Bone marrow (tissue), 2 donors: ENCODE results near the gene MLF2.
"Not testable (repeated sequence)": the region's sequence is repeated elsewhere in the genome, so short reads cannot be mapped to it uniquely, and the experiment has no call there.

Experiments used
- DNase-seq, 2 donors: peaks; one replicate each; lab custom pipeline; 2025; lab: John Stamatoyannopoulos, UW

Gene MLF2

GRCh38 chr12:6765634-6766581, 13.0 kb upstream of the MLF2 start, which contains the start of gene PTMS:
TSS of gene PTMS (plus strand) at chr12:6766363. CDS start at chr12:6766706, 343 bp downstream.
- peak in 1 of 2 donors; percentile 18 for DNase-seq

DNA sequence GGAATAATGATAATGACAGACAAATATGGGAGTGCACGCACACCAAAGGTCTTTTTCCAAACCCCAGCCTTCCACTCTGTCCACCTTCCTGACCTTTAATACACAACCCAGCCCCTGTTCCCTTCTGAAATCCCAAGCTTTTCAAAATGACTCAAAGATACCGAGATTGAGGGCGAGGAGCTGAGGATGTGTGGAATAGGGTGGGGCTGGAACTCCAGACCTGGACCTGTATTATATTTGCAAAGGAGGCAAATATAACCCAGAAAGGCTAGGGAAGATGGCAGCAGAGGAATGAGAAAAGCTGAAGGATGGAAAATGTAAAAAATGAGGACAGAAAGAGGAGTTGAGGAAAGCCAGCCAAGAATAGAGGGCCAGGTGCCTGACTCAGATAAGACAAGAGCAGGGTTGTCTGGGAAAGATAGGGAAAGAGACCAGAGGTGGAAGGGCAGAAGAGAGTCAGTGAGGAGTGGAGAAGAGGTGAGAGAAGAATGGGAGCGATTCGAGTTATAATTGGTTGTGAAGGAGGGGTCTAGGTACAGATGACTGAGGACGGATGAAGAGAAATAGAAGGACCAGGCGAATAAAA, 12.2 kb upstream of the MLF2 start:
- no peak for DNase-seq

DNA sequence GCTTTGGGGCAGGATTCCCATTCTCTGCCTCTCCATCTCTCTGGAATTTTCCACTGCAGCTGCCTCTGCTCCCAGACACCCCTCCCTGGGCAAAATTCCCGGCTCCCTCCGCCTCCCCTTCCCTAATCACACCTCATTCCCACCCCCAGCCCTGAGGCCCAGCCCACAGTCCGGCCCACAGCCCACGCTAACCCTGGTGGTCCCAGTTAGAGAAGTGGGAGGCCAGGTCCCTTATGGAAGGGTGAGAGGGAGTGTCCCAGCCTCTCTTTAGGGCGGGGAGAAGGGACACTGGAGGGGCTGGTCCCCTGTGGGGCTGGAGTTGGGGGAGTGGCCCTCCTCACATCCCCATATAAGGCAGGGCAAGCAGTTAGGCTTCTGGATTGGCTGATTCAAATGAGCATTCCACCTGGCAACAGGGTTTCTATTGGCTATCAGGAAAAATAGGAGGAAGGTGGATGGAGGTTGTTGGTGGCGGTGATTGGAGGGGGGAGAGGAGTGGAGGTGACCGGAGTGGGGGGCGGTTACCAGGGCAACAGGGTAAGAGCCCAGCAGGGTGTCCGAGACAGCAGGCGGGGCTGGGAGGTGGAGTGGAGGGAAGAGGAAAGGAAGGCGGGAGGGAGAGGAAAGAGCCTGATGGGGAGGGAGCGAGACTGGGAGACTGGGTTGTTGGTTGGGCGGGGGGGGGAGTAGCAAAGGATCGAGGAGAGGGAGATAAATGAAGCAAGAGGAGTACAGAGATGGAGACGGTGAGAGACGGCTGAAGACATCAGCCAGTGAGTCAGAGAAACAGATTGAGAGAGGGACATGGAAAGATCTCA, 11.3 kb upstream of the MLF2 start:
- peak in 1 of 2 donors; percentile 78 for DNase-seq

GRCh38 chr12:6763380-6763779, 10.4 kb upstream of the MLF2 start:
- no peak for DNase-seq

DNA sequence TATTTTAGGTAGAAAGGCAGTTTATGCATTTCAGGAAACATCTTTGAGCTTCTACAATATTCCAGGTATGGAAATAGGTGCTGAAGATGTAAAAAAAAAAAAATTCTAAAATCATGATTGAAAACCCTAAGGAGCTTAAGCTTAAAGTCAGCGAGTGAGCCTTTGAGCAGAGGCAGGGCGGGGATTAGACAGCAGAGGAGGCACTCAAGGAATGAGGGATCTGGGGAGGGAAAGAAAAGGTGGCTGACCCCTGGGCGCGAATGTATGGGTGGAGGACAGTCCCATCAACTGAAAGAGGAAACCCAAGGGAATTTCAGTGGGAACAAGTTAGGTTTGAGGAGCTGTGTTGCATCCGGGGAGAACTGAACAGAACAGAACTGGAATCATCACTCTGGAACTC, 6.8 kb upstream of the MLF2 start:
- DNase-seq, result no peak

DNA sequence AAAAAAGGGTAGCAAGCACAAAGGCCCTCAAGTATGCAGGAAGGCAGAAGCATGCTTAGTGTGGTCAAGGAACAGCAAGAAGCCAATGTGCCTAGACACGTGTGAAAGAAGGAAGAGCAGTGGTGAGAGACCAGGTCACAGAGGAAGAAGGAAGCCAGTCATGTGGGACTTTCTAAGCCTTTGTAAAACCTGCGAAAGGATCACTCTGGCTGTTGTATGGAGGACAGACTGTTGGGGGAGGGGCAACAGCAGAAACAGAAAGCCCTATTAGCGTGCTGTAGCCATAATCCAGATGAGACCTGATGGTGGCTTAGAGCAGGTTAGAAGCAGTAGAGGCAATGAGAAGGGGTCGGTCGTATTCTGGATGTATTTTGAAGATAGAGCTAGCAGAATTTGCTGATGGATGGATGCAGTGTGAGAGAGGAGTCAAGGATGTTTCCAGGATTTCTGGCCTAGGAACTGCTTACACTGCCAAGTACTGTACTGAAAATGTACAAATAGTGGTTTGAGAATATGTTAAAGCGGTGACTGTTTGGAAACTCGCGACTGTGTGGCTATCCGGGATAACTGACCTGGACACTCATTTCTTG, 5.7 kb upstream of the MLF2 start:
- DNase-seq, result no peak

DNA sequence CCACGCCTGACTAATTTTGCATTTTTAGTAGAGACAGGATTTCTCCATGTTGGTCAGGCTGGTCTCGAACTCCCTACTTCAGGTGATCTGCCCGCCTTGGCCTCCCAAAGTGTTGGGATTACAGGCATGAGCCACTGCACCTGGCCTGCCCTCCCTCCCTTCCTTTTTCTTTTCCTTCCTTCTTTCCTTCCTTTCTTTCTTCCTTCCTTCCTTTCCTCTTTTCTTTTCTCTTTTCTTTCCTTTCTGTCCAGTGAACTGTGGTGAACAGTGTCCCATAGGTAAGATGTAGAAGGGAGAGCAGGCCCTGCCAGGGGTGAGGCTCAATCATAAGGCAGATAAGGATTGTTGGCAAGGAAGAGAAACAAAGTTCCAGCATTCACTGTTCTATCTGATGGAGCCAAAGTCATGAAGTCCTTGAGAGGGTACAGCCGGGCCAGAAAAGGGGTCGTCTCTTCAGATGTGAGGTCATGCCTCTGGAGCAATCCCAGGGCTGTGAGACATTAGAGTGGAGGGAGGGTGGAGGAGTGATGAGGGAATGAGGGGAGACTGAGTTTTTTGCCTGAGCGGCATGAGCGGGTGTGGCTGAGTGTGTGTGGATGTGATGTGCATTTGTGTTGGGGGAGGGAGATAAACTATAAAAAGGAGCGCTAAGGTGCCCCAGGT, 4.2 kb upstream of the MLF2 start:
- no peak for DNase-seq

GRCh38 chr12:6754411-6754810, 1.5 kb upstream of the MLF2 start:
- DNase-seq, result peak in 1 of 2 donors; percentile 1

DNA sequence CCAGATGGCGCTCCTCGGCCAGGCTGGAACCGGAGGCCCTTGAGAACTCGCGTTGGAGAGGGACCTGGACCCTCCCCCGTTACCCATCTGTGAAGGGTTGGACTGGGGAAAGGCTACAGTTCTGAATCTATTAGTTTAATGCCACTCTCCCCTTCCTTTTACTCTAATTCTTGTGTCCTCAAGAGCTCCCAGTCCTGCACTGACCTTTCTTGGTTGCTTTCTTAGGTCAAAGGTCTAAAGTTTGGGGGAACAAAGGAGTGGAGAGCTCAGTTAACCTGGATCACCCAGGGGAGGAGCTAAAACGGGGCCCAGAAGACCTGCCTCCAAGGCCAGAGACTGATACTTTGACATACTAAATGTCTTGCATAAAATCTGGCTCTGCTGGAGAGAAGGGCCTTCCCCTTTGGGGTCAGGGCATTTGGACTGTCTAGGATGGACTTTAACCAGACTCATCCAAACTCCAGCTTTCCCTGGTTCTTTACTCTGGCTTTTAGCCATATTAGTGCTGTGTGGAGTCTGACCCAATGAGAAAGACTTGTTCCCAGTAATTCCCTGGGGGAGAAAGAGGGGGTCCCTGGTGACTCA, 923 bp upstream of the MLF2 start:
- no peak for DNase-seq

DNA sequence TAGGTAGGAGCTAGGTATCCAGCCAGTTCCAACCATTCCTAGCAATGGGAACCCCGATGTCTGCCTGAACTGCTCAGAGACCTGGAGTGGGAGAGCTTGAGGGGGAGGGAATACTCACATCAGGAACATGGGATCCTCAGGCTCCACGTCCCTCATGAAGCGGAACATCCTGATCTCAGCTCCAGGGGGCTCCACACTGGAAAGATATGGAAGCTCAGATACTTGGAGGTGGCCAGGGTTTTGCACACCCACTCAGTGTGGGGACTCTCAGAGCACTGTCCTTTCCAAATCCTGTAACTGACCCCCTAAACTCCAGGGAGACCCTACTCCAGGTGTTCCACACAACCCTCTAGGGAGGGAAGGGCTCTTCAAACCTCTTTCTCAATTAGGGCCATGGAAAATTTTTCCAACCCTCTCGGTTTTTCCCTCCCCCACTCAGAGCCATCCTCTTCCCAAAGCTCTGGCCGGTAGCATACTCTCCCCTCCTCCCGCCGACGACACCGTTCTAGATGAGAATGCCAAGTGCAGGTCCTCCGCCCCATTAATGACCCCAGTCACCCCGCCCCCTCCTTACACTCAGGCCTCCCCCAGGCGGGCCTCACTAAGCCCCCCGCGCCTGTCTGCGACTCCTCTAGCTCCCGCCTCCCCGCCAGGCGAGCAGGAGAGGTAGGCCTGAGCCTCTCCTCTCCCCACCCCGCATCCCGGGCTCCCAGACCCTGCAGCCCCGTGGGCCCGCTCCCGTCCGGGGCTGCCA, 597 bp downstream of the MLF2 start:
- DNase-seq, result no peak

- no peak for DNase-seq
Observed at GRCh38 chr12:6751767-6752166, 1.2 kb downstream of the MLF2 start.

DNA sequence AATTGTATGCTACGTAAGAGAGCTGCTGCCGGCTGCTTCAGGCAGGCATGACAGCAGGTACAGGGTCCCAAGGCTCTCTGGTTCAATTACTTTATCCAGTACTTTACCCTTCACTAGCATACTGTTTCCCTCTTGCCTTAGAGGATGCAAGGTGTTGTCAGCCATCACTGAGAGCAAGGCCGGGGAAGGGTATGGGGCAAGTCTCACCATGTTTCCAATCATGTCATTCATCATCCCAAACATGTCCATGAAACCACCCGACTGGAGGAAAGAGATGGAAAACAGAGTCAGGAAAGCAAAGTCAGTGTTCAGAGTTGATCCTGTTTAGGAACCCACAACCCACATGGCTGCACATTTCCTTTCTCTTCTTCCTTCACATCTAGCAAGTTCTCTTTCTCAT, 2.4 kb downstream of the MLF2 start:
- no peak for DNase-seq

DNA sequence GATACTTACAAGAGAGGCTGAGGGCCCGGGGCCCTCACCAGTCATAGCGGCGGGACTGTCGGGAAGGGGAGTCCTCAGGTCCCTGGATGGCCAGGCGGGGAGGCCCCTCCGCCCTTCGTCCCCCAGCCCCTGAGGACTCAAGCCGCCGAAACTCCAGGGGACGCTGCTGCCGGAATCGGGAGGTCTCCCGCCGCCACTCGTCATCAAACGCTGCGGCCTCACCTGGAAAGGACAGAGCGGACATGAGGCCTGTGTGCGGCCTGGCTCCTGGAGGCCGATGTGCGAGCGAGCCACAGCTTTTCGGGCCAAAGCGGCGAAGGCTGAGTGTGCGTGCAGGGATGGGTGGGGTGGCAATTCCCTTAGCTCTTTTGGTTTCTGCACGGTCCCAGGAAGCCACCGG, 4.2 kb downstream of the MLF2 start:
- no peak for DNase-seq

- no peak for DNase-seq
Observed at GRCh38 chr12:6747216-6747615, 5.7 kb downstream of the MLF2 start.

DNA sequence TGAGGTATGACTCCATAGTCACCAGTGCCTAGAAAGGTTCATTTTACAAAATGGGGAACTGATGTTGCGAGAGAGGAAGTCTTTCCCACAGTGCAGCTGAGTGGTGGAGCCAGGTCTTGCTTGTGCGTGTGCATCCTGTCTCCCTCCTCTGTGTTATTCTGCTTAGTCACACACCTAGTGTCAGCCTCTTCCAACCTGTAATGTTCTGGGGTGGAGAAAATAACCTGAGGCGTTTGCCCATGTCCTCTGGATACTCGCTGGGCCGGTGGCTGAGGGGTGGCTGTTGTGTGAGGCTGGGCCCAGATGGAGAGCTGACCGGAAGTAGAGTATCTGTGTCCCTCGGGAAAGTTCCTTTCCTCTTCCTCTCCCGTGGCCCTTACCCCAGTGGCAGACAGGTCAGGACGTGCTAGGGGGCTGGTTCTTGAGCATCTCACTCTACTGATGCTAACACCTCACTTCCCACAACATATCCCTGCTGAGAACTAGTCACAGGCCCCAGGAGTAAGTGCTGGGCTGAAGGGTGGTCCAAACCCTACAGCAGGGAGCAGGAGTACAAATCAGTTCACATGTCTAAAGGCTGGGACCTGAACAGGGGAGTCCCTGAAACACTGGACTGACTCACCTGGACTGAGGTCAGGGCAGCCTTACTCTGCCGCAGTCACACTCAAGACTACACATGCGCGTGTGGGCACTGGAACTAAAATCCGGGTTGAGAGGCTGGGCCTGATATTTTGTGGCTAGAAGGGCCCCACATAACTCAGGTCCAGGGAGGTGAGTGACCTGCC, 7.0 kb downstream of the MLF2 start:
- DNase-seq, result peak; percentile 32 to 92

- not testable (repeated sequence) for DNase-seq
Observed at GRCh38 chr12:6743300-6743699, 9.6 kb downstream of the MLF2 start.

DNA sequence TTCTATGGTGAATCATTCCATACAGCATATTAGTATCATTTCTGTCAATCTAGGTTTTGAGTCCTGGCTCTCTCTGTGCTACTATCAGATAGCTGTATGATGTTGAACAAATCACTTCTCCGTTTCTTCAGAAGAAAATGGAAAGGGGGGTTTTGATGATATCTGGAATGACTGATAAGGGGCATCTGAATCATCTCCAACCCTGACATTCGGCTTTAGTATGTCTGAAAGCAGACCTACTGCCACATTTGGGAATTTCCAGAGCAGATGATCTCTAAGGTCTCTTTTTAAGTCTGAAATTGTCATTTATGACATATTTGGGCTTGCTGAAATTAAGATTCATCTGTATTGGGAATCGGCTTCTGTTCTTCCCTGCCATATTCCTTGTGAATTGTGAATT, 10.1 kb downstream of the MLF2 start:
- DNase-seq, result no peak

- not testable (repeated sequence) for DNase-seq
Observed at GRCh38 chr12:6742080-6742479, 10.9 kb downstream of the MLF2 start.

GRCh38 chr12:6736754-6737153, 16.2 kb downstream of the MLF2 start:
- no peak for DNase-seq
